GM10847 (cell line): ENCODE measurements around the gene NYNRIN.
A peak's percentile ranks its signal among the peaks of the same experiment; 100 is the strongest.

Source experiments
- POLR2A ChIP-seq: IDR thresholded peaks from 2 replicates; pipeline ENCODE4 v1.6.1; 2011; ENCODE audit not compliant: insufficient read length; ENCODE audit errors: extremely low read depth

The NYNRIN gene

GRCh38 chr14:24429395-24430142, 30.8 kb downstream of the NYNRIN start, which contains the start of the genes CBLN3 and KHNYN:
CBLN3 (minus strand) TSS chr14:24429668; CDS start chr14:24429054, 614 bp downstream.
KHNYN (plus strand) TSS chr14:24429954; CDS start chr14:24430731, 777 bp downstream.
- TF ChIP-seq POLR2A, result peak; percentile 96

GRCh38 chr14:24430143-24430681, 31.4 kb downstream of the NYNRIN start:
- TF ChIP-seq POLR2A, result no peak

- TF ChIP-seq POLR2A, result peak; percentile 36
These were observed 32.1 kb downstream of the NYNRIN start for GRCh38 chr14:24430682-24431568.

- no peak for TF ChIP-seq POLR2A
These were observed 32.9 kb downstream of the NYNRIN start for GRCh38 chr14:24431569-24432258.

- no peak for TF ChIP-seq POLR2A
These were observed 33.7 kb downstream of the NYNRIN start for GRCh38 chr14:24432259-24433131.

GRCh38 chr14:24434036-24434435, 35.2 kb downstream of the NYNRIN start:
- TF ChIP-seq POLR2A, result no peak

- no peak for TF ChIP-seq POLR2A
These were observed 35.9 kb downstream of the NYNRIN start for GRCh38 chr14:24434676-24435075.

- TF ChIP-seq POLR2A, result no peak
These were observed 36.5 kb downstream of the NYNRIN start for GRCh38 chr14:24435192-24435810.

- no peak for TF ChIP-seq POLR2A
These were observed 37.2 kb downstream of the NYNRIN start for GRCh38 chr14:24435998-24436354.

GRCh38 chr14:24436355-24437019, 37.7 kb downstream of the NYNRIN start:
- TF ChIP-seq POLR2A, result no peak

GRCh38 chr14:24437020-24437735, 38.4 kb downstream of the NYNRIN start:
- no peak for TF ChIP-seq POLR2A

GRCh38 chr14:24437736-24438067, 38.9 kb downstream of the NYNRIN start:
- no peak for TF ChIP-seq POLR2A
